DND-41 (cell line): Measurements from ENCODE around the gene NRF1.

Experiments
- ATAC-seq: fragments of 200-7000 bp; cut with Tn5 transposase; 3 replicates; pipeline ENCODE4 v1.9.1; 2021; ENCODE audit warnings: low read depth; ENCODE audit not compliant: insufficient read depth
- DNase-seq: peaks from one replicate; pipeline ENCODE4 v3.0.0-alpha.2; 2020
- H2AFZ ChIP-seq: 2 replicates; pipeline ENCODE4 v1.6.0; 2012; ENCODE audit warnings: low read depth, low read length
- H3K27ac ChIP-seq: 2 replicates; pipeline ENCODE4 v1.5.1; 2012; ENCODE audit warnings: low read length, inconsistent platforms
- H3K27me3 ChIP-seq: fragments of 200-600 bp; sonication (generic); 2 replicates; pipeline ENCODE4 v1.6.0; 2012; ENCODE audit warnings: low read length, mild to moderate bottlenecking, inconsistent platforms; ENCODE audit not compliant: insufficient read depth, poor library complexity
- H3K36me3 ChIP-seq: 2 replicates; pipeline ENCODE4 v1.5.1; 2012; ENCODE audit warnings: low read length, inconsistent platforms; ENCODE audit not compliant: insufficient read depth
- H3K4me1 ChIP-seq: 2 replicates; pipeline ENCODE4 v1.5.1; 2012; ENCODE audit warnings: mild to moderate bottlenecking, low read length; ENCODE audit not compliant: insufficient read depth
- H3K4me2 ChIP-seq: 2 replicates; pipeline ENCODE4 v1.6.0; 2012; ENCODE audit warnings: mild to moderate bottlenecking, moderate library complexity, low read length, inconsistent platforms; ENCODE audit not compliant: insufficient read depth
- H3K4me3 ChIP-seq, 2 experiments: fragments of 200-600 bp in 1 of 2; shearing (Covaris generic) in 1 of 2; 2 replicates each; pipeline ENCODE4 v1.5.1; 2012 to 2016; ENCODE audit warnings: inconsistent platforms in 2 of 2, low read length in 2 of 2, mild to moderate bottlenecking in 2 of 2, low read depth in 1 of 2, moderate library complexity in 1 of 2
- H3K79me2 ChIP-seq: 2 replicates; pipeline ENCODE4 v1.6.0; 2012; ENCODE audit warnings: low read length, inconsistent platforms; ENCODE audit not compliant: insufficient read depth
- H3K9ac ChIP-seq: 2 replicates; pipeline ENCODE4 v1.6.0; 2012; ENCODE audit warnings: low read depth, mild to moderate bottlenecking, inconsistent platforms, low read length, moderate library complexity
- H3K9me3 ChIP-seq: 2 replicates; pipeline ENCODE4 v1.5.1; 2012; ENCODE audit warnings: low read length, moderate library complexity, mild to moderate bottlenecking, inconsistent platforms; ENCODE audit not compliant: insufficient read depth, severe bottlenecking
- H4K20me1 ChIP-seq: 2 replicates; pipeline ENCODE4 v1.6.0; 2012; ENCODE audit warnings: low read length; ENCODE audit not compliant: insufficient read depth
- EZH2 ChIP-seq: IDR thresholded peaks from 3 replicates; pipeline ENCODE4 v1.6.1; 2012; ENCODE audit warnings: borderline replicate concordance, low read depth, mild to moderate bottlenecking, moderate library complexity, low read length, inconsistent platforms; ENCODE audit not compliant: severe bottlenecking
- TF ChIP-seq, protein P1 (sequence below): IDR thresholded peaks from 2 replicates; pipeline ENCODE4 v1.5.1; 2012; ENCODE audit warnings: borderline replicate concordance, low read length, moderate library complexity, mild to moderate bottlenecking; ENCODE audit not compliant: poor library complexity, severe bottlenecking; ENCODE audit errors: extremely low read depth

The NRF1 gene

DNA sequence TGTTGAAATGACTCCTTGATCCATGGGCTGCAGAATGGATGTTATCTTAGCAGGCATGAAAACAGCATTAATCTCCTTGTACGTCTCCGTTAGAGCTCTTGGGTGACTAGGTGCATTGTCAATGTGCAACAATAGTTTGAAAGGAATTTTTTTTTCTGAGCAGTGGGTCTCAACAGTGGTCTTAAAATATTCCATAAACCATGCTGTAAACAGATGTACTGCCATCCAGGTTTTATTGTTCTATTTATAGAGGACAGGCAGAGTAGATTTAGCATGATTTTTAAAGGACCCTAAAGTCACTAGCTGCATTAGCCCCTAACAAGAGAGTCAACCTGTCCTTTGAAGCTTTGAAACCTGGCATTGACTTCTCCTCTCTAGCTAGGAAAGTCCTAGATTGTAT lies 64.0 kb downstream of the NRF1 start:
- Histone ChIP-seq H3K79me2 (peaks cover 3% of the 10 kb centered on the region; the same call in 1 of the 2 replicates), H3K4me1 (no peaks in the 10 kb centered on the region), H3K4me3 (no peak overlapping the region), H3K9me3 (peaks cover 22% of the 10 kb centered on the region), H4K20me1 (no peaks in the 10 kb centered on the region), H3K27ac (no peak overlapping the region), H2AFZ (no peak overlapping the region), H3K36me3 (peaks cover 87% of the 10 kb centered on the region), H3K9ac (no peak overlapping the region), H3K27me3 (no peaks in the 10 kb centered on the region), H3K4me2 (no peak overlapping the region)
- ATAC-seq: no peak
- TF ChIP-seq, protein P1, sequence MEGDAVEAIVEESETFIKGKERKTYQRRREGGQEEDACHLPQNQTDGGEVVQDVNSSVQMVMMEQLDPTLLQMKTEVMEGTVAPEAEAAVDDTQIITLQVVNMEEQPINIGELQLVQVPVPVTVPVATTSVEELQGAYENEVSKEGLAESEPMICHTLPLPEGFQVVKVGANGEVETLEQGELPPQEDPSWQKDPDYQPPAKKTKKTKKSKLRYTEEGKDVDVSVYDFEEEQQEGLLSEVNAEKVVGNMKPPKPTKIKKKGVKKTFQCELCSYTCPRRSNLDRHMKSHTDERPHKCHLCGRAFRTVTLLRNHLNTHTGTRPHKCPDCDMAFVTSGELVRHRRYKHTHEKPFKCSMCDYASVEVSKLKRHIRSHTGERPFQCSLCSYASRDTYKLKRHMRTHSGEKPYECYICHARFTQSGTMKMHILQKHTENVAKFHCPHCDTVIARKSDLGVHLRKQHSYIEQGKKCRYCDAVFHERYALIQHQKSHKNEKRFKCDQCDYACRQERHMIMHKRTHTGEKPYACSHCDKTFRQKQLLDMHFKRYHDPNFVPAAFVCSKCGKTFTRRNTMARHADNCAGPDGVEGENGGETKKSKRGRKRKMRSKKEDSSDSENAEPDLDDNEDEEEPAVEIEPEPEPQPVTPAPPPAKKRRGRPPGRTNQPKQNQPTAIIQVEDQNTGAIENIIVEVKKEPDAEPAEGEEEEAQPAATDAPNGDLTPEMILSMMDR: no peak
- DNase-seq: no peak

DNA sequence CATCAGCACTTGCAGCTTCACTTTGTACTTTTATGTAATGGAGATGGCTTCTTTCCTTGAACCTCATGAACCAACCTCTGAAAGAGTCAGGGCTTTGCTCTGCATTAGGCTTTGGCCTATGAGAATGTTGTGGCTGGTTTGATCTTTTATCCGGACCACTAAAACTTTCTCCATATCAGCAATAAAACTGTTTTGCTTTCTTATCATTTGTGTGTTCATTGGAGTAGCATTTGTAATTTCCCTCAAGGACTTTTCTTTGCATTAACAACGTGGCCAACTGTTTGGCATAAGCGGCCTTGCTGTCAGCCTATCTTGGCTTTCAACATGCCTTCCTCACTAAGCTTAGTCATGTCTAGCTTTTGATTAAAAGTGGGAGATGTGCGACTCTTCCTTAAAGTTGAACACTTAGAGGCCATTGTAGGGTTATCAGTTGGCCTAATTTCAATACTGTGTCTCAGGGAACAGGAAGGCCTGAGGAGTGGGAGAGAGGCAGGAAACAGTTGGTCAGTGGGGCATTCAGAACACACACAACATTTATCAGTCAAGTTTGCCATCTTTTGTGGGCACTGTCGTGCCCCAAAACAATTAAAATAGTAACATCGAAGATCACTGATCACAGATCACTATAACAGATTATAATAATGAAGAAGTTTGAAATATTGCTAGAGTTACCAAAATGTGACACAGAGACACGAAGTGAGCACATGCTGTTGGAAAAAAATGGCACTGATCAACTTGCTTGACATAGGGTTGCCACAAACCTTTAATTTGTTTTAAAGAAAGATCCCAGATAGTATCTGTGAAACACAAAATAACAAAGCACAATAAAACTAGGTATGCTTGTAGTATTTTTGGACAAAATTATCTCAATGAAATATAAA lies 64.7 kb downstream of the NRF1 start:
- Histone ChIP-seq H3K4me3 (no peak overlapping the region), H3K27me3 (no peaks in the 10 kb centered on the region), H3K27ac (no peak overlapping the region), H3K36me3 (peaks cover 84% of the 10 kb centered on the region), H3K9me3 (peaks cover 22% of the 10 kb centered on the region), H2AFZ (no peak overlapping the region), H4K20me1 (no peaks in the 10 kb centered on the region), H3K4me2 (no peak overlapping the region), H3K4me1 (no peaks in the 10 kb centered on the region), H3K9ac (no peak overlapping the region), H3K79me2 (peaks cover 3% of the 10 kb centered on the region; the same call in 1 of the 2 replicates)
- TF ChIP-seq, protein P1: no peak
- no peak for TF ChIP-seq EZH2
- ATAC-seq: no peak
- DNase-seq: no peak

DNA sequence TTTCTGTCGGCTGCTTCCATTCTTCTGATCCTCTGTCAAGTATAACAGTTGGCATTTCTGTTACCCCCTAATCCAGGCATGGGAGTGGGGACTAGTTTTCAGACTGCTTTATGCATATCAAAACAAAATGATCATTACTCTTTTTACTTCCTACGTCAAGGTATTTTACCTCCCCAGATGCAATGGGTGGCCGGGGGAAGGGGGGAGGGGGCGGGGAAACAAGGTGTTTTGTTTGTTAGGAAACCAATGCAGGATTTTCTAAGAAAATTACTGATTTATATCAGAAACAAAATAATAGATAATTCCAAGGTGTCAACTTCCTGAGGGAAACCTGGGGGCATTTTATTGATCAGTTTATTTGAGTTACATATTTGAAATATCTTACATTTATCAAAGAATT lies 66.3 kb downstream of the NRF1 start:
- no peak overlapping the region for H3K9ac ChIP-seq
- DNase-seq: no peak
- H3K4me2 ChIP-seq: no peak overlapping the region
- no peaks in the 10 kb centered on the region for H3K4me1 ChIP-seq
- TF ChIP-seq EZH2: no peak
- TF ChIP-seq, protein P1: no peak
- H3K27ac ChIP-seq: no peak overlapping the region
- H3K4me3 ChIP-seq: no peak overlapping the region
- peaks cover 16% of the 10 kb centered on the region for H3K9me3 ChIP-seq
- ATAC-seq: no peak
- H3K27me3 ChIP-seq: no peaks in the 10 kb centered on the region
- H3K36me3 ChIP-seq: peaks cover 69% of the 10 kb centered on the region
- no peak overlapping the region for H2AFZ ChIP-seq
- H3K79me2 ChIP-seq: 0 out of 2 replicates have a peak, but pooled peaks cover 3% of the 10 kb centered on the region
- H4K20me1 ChIP-seq: no peaks in the 10 kb centered on the region
